Mesenchymal stem cell (in vitro differentiated cells and primary cell): ENCODE measurements around the gene RTN1.

Source experiments
- DNase-seq: peaks from one replicate; pipeline ENCODE4 v3.0.0-alpha.2; 2013
- H2AFZ ChIP-seq: one replicate; pipeline ENCODE4 v1.6.1; 2013; ENCODE audit warnings: low read depth, mild to moderate bottlenecking, control low read depth, inconsistent platforms, low read length, moderate library complexity
- H2AK5ac ChIP-seq: 2 replicates; pipeline ENCODE4 v1.6.1; 2013; ENCODE audit warnings: low read length, moderate library complexity, mild to moderate bottlenecking, inconsistent platforms; ENCODE audit not compliant: severe bottlenecking
- H2BK120ac ChIP-seq: one replicate; pipeline ENCODE4 v1.6.1; 2013; ENCODE audit warnings: low read depth, mild to moderate bottlenecking, inconsistent platforms, low read length, moderate library complexity
- H2BK12ac ChIP-seq, 2 experiments: one replicate each; pipeline ENCODE4 v1.6.1; 2013; ENCODE audit warnings: inconsistent platforms in 2 of 2, low read length in 2 of 2, mild to moderate bottlenecking in 2 of 2, moderate library complexity in 2 of 2, control low read depth in 1 of 2
- H2BK15ac ChIP-seq: one replicate; pipeline ENCODE4 v1.6.1; 2013; ENCODE audit warnings: mild to moderate bottlenecking, low read depth, inconsistent platforms; ENCODE audit not compliant: poor library complexity, severe bottlenecking
- H2BK5ac ChIP-seq: 2 replicates; pipeline ENCODE4 v1.6.1; 2013; ENCODE audit warnings: low read depth, mild to moderate bottlenecking, low read length, control low read depth, inconsistent platforms; ENCODE audit not compliant: poor library complexity, severe bottlenecking
- H3K14ac ChIP-seq, 2 experiments: one replicate each; pipeline ENCODE4 v1.6.1; 2013; ENCODE audit warnings: inconsistent platforms in 2 of 2, low read length in 2 of 2, control low read depth in 1 of 2, mild to moderate bottlenecking in 1 of 2, moderate library complexity in 1 of 2
- H3K18ac ChIP-seq, 2 experiments: one replicate each; pipeline ENCODE4 v1.6.1; 2013; ENCODE audit warnings: inconsistent platforms in 2 of 2, low read length in 2 of 2, control low read depth in 1 of 2, low read depth in 1 of 2, mild to moderate bottlenecking in 1 of 2
- H3K23ac ChIP-seq, 2 experiments: one replicate each; pipeline ENCODE4 v1.6.1; 2013; ENCODE audit warnings: inconsistent platforms in 2 of 2, low read length in 2 of 2, mild to moderate bottlenecking in 2 of 2, moderate library complexity in 2 of 2, control low read depth in 1 of 2
- H3K27ac ChIP-seq: 2 replicates; pipeline ENCODE4 v1.5.1; 2013; ENCODE audit warnings: mild to moderate bottlenecking, moderate library complexity, low read length, control low read depth, inconsistent platforms; ENCODE audit not compliant: poor library complexity, severe bottlenecking
- H3K27me3 ChIP-seq, 2 experiments: 2 replicates each; pipeline versions ENCODE4 v1.6.1 to v1.7.0; 2013; ENCODE audit warnings: low read length in 2 of 2, mild to moderate bottlenecking in 2 of 2, moderate library complexity in 2 of 2, control low read depth in 1 of 2, inconsistent platforms in 1 of 2; ENCODE audit not compliant: control insufficient read depth in 1 of 2, insufficient read depth in 1 of 2
- H3K36me3 ChIP-seq, 2 experiments: 2 replicates each; pipeline versions ENCODE4 v1.6.1 to v1.7.0; 2013; ENCODE audit warnings: low read length in 2 of 2, control low read depth in 1 of 2, inconsistent platforms in 1 of 2, low read depth in 1 of 2, mild to moderate bottlenecking in 1 of 2; ENCODE audit not compliant: insufficient read depth in 2 of 2, control insufficient read depth in 1 of 2
- H3K4ac ChIP-seq, 2 experiments: one replicate each; pipeline ENCODE4 v1.6.1; 2013; ENCODE audit warnings: inconsistent platforms in 2 of 2, low read length in 2 of 2, mild to moderate bottlenecking in 2 of 2, moderate library complexity in 2 of 2, control low read depth in 1 of 2, low read depth in 1 of 2
- H3K4me1 ChIP-seq: 2 replicates; pipeline ENCODE4 v1.6.1; 2013; ENCODE audit warnings: low read depth, low read length, control low read depth; ENCODE audit not compliant: control insufficient read depth, insufficient read depth
- H3K4me2 ChIP-seq: 2 replicates; pipeline ENCODE4 v1.6.1; 2013; ENCODE audit warnings: low read length, mild to moderate bottlenecking, inconsistent platforms; ENCODE audit not compliant: poor library complexity, severe bottlenecking
- H3K4me3 ChIP-seq, 2 experiments: 2 replicates each; pipeline versions ENCODE4 v1.5.1 to v1.7.0; 2013; ENCODE audit warnings: low read length in 2 of 2, mild to moderate bottlenecking in 2 of 2, control low read depth in 1 of 2, low read depth in 1 of 2; ENCODE audit not compliant: insufficient read depth in 1 of 2
- H3K79me1 ChIP-seq: replicated peaks from 2 replicates; pipeline ENCODE4 v1.6.1; 2013; ENCODE audit warnings: mild to moderate bottlenecking, control low read depth, low read length, inconsistent platforms; ENCODE audit not compliant: poor library complexity, severe bottlenecking
- H3K9ac ChIP-seq: 2 replicates; pipeline ENCODE4 v1.7.0; 2013; ENCODE audit warnings: mild to moderate bottlenecking, low read length, moderate library complexity
- H3K9me3 ChIP-seq: 2 replicates; pipeline ENCODE4 v1.7.0; 2013; ENCODE audit warnings: mild to moderate bottlenecking, low read length; ENCODE audit not compliant: control insufficient read depth
- H4K8ac ChIP-seq: one replicate; pipeline ENCODE4 v1.6.1; 2013; ENCODE audit warnings: inconsistent platforms, mild to moderate bottlenecking, low read length, moderate library complexity
- H4K91ac ChIP-seq: one replicate; pipeline ENCODE4 v1.6.1; 2013; ENCODE audit warnings: mild to moderate bottlenecking, low read length, inconsistent platforms
- WGBS: methylation state at CpG from one replicate; pipeline ENCODE4 v1.1.7; 2013; ENCODE audit warnings: mixed read lengths; 5-methylcytosine and 5-hydroxymethylcytosine counted together

The RTN1 gene

GRCh38 chr14:59627011-59627520, 243.5 kb downstream of the RTN1 start:
- Histone ChIP-seq H4K8ac (no peak overlapping the region), H3K9me3 (no peaks in the 10 kb centered on the region), H4K91ac (no peak overlapping the region), H3K4ac (no peak overlapping the region), H3K36me3 (peaks cover 0 to 2% of the 10 kb centered on the region in 2 experiments), H2AK5ac (no peak overlapping the region), H3K79me1 (no peaks in the 10 kb centered on the region), H2BK15ac (no peak overlapping the region), H3K23ac (no peak overlapping the region), H3K14ac (no peak overlapping the region), H3K9ac (no peak overlapping the region), H2AFZ (no peak overlapping the region), H3K4me3 (no peak overlapping the region), H3K4me2 (no peak overlapping the region), H3K18ac (no peak overlapping the region), H3K27ac (no peak overlapping the region), H2BK12ac (no peak overlapping the region), H3K4me1 (peaks cover 6% of the 10 kb centered on the region), H2BK120ac (no peak overlapping the region), H3K27me3 (peaks cover 29 to 45% of the 10 kb centered on the region in 2 experiments), H2BK5ac (no peak overlapping the region)
- 100% methylated on average over 1 of the region's 2 CpGs for WGBS
- DNase-seq: no peak

- Histone ChIP-seq H3K4me2 (no peak overlapping the region), H3K4me1 (no peaks in the 10 kb centered on the region), H2BK5ac (no peak overlapping the region), H3K18ac (no peak overlapping the region), H2BK120ac (no peak overlapping the region), H3K36me3 (no peaks in the 10 kb centered on the region), H2AK5ac (no peak overlapping the region), H2BK12ac (no peak overlapping the region), H3K27me3 (peaks cover 0 to 6% of the 10 kb centered on the region in 2 experiments), H3K9ac (no peak overlapping the region), H3K14ac (no peak overlapping the region), H3K23ac (no peak overlapping the region), H3K27ac (no peak overlapping the region), H3K9me3 (no peaks in the 10 kb centered on the region), H2AFZ (no peak overlapping the region), H3K4ac (no peak overlapping the region), H3K79me1 (no peaks in the 10 kb centered on the region), H4K91ac (no peak overlapping the region), H3K4me3 (no peak overlapping the region), H4K8ac (no peak overlapping the region), H2BK15ac (no peak overlapping the region)
- 65% methylated on average over 2 of the region's 2 CpGs for WGBS
- no peak for DNase-seq
Measured at GRCh38 chr14:59622631-59623030, 247.9 kb downstream of the RTN1 start.

- Histone ChIP-seq H2BK15ac (no peak overlapping the region), H4K8ac (no peak overlapping the region), H3K14ac (no peak overlapping the region), H2BK120ac (no peak overlapping the region), H3K27me3 (no peaks in the 10 kb centered on the region), H3K4me3 (no peak overlapping the region), H3K9ac (no peak overlapping the region), H2BK12ac (no peak overlapping the region), H2AFZ (no peak overlapping the region), H3K23ac (no peak overlapping the region), H3K4me1 (no peaks in the 10 kb centered on the region), H3K36me3 (no peaks in the 10 kb centered on the region), H4K91ac (no peak overlapping the region), H2BK5ac (no peak overlapping the region), H3K9me3 (peaks cover 6% of the 10 kb centered on the region), H3K18ac (no peak overlapping the region), H3K79me1 (no peaks in the 10 kb centered on the region), H3K27ac (no peak overlapping the region), H2AK5ac (no peak overlapping the region), H3K4me2 (no peak overlapping the region), H3K4ac (no peak overlapping the region)
- DNase-seq: no peak
- 60% methylated on average over 2 of the region's 2 CpGs for WGBS
Measured at GRCh38 chr14:59619061-59619460, 251.5 kb downstream of the RTN1 start.

GRCh38 chr14:59601056-59601455, 269.5 kb downstream of the RTN1 start:
- Histone ChIP-seq H3K14ac (no peak overlapping the region), H2AFZ (no peak overlapping the region), H2BK120ac (no peak overlapping the region), H4K91ac (no peak overlapping the region), H4K8ac (no peak overlapping the region), H3K9me3 (no peaks in the 10 kb centered on the region), H3K4me1 (no peaks in the 10 kb centered on the region), H2BK12ac (no peak overlapping the region), H3K27me3 (peaks cover 0 to 12% of the 10 kb centered on the region in 2 experiments), H3K4me2 (no peak overlapping the region), H3K23ac (no peak overlapping the region), H3K27ac (no peak overlapping the region), H3K9ac (no peak overlapping the region), H3K18ac (no peak overlapping the region), H3K4me3 (no peak overlapping the region), H2BK5ac (no peak overlapping the region), H3K36me3 (no peaks in the 10 kb centered on the region), H2BK15ac (peak overlapping the region; percentile 23), H2AK5ac (no peak overlapping the region), H3K79me1 (no peaks in the 10 kb centered on the region), H3K4ac (no peak overlapping the region)
- 68% methylated on average over 3 of the region's 3 CpGs for WGBS
- no peak for DNase-seq
